Progenitor cell of endocrine pancreas (in vitro differentiated cells): ENCODE data around the gene MRPL9. TPM values are rescaled to one million over a fixed set of nuclear protein-coding genes. Genes with fewer than 3 reads are reported as not detected.
"Not testable (repeated sequence)": the region's sequence is repeated elsewhere in the genome, so short reads cannot be mapped to it uniquely, and the experiment has no call there.

ENCODE experiments used
- DNase-seq: peaks from one replicate; pipeline ENCODE4 v3.0.0; 2021; ENCODE audit warnings: low spot score; ENCODE audit not compliant: unreplicated experiment
- H3K27ac Mint-ChIP-seq: 2 replicates; pipeline ENCODE4 v1.8.0; 2021; ENCODE audit warnings: mild to moderate bottlenecking, moderate library complexity, mixed read lengths
- H3K27me3 Mint-ChIP-seq: 2 replicates; pipeline ENCODE4 v1.8.0; 2021; ENCODE audit warnings: mixed read lengths
- H3K36me3 Mint-ChIP-seq: 2 replicates; pipeline ENCODE4 v1.8.0; 2022; ENCODE audit warnings: mixed read lengths; ENCODE audit not compliant: insufficient read depth
- H3K4me1 Mint-ChIP-seq: 2 replicates; pipeline ENCODE4 v1.8.0; 2021; ENCODE audit warnings: low read depth, mixed read lengths
- H3K4me3 Mint-ChIP-seq: 2 replicates; pipeline ENCODE4 v1.8.0; 2021; ENCODE audit warnings: low read depth, mild to moderate bottlenecking, moderate library complexity, mixed read lengths
- H3K9me3 Mint-ChIP-seq: 2 replicates; pipeline ENCODE4 v1.8.0; 2021; ENCODE audit warnings: low read depth, mixed read lengths
- CTCF ChIP-seq: fragments of 200-600 bp; sonication (generic); IDR thresholded peaks from one replicate; pipeline ENCODE4 v1.5.0; 2021; ENCODE audit warnings: antibody characterized with exemption, mild to moderate bottlenecking; ENCODE audit not compliant: unreplicated experiment
- total RNA-seq: library from RNA; stranded (reverse); gene quantifications from 2 replicates; pipeline ENCODE4 v1.2.1, GENCODE V29; 2021

The MRPL9 gene
- total RNA-seq, 1 donor from 2014 or later, result 79.4 TPM

- peaks cover 14% of the 10 kb centered on the region for H3K27me3 Mint-ChIP-seq
- no peak overlapping the region for H3K27ac Mint-ChIP-seq
- peaks cover 10% of the 10 kb centered on the region for H3K9me3 Mint-ChIP-seq
- H3K36me3 Mint-ChIP-seq, result no peaks in the 10 kb centered on the region
- H3K4me3 Mint-ChIP-seq, result no peak overlapping the region
- peaks cover 23% of the 10 kb centered on the region for H3K4me1 Mint-ChIP-seq
- TF ChIP-seq CTCF, result no peak
- DNase-seq, result no peak
Observed at GRCh38 chr1:151737479-151737878, 25.8 kb downstream of the MRPL9 start.

DNA sequence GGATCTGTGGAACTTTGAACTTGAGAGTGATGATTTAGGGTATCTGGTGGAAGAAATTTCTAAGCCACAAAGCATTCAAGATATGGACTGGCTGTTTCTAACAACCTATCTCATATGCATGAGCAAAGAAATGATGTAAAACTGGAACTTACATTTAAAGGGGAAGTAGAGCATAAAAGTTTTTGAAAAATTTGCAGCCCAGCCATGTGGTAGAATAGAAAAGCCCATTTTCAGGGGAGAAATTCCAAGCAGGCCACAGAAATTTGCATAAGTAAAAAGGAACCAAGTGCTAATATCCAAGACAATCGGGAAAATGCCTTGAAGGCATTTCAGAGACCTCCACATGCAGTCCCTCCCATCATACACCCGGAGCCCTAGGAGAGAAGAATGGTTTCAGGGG lies 26.3 kb downstream of the MRPL9 start:
- Mint-ChIP-seq H3K4me1 (peaks cover 26% of the 10 kb centered on the region), H3K4me3 (no peak overlapping the region), H3K36me3 (no peaks in the 10 kb centered on the region), H3K27ac (no peak overlapping the region), H3K27me3 (peaks cover 10% of the 10 kb centered on the region), H3K9me3 (peaks cover 10% of the 10 kb centered on the region)
- DNase-seq, result no peak
- no peak for TF ChIP-seq CTCF

DNA sequence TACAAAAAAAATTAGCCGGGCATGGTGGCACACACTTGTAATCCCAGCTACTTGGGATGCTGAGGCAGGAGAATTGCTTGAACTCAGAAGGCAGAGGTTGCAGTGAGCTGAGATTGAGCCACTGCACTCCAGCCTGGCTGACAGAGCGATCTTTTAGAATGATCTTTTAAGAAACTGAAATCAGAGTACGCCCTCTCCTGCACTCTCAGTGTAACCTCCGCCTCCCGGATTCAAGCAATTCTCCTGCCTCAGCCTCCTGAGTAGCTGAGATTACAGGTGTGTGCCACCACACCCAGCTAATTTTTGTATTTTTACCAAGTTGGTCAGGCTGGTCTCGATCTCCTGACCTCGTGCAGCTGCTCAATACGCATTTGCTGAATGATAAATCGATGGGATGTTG lies 29.3 kb downstream of the MRPL9 start:
- not testable (repeated sequence) for H3K36me3 Mint-ChIP-seq, DNase-seq, H3K27ac Mint-ChIP-seq, H3K4me3 Mint-ChIP-seq, H3K27me3 Mint-ChIP-seq
- Mint-ChIP-seq H3K9me3 (peaks cover 10% of the 10 kb centered on the region), H3K4me1 (peaks cover 22% of the 10 kb centered on the region)

DNA sequence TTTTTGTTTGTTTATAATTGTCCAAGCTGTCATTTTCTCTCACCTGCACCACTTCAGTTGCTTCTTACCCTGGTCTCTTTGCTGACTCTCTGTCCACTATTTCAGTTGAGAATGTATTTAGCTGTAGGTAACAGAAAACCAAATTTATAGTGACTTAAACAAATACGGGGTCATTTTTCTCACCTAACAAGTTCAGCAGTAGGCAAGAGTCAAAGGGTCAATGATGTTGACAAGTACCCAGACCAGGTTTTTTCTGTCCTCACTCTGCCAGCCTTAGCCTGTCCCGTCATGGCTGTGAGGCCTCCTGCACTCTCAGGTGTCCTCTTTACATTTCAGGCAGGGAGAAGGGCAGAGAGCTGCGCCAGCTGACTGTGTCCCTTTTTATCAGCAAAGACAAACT lies 30.2 kb downstream of the MRPL9 start:
- Mint-ChIP-seq H3K4me1 (peaks cover 25% of the 10 kb centered on the region), H3K27me3 (peaks cover 5% of the 10 kb centered on the region), H3K4me3 (peak overlapping the region; percentile 20), H3K27ac (peak overlapping the region; percentile 71), H3K9me3 (peaks cover 9% of the 10 kb centered on the region), H3K36me3 (no peaks in the 10 kb centered on the region)
- DNase-seq, result no peak
- no peak for TF ChIP-seq CTCF

DNA sequence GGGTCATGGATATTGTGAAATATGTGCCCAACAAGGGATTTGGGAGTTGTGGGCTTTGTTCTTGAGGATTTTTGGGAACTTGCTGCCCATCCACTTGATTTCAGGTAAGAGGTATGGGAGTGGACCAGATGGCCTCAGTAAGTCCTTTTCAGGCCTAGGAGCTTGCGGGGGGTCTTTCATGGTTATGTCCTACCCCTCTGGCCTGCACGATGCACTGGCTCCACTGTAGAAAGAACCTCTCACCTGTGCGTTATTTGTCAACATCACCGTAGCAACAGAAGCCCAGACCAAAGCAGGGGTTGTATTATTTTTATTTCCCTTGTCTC lies 33.4 kb downstream of the MRPL9 start:
- Mint-ChIP-seq H3K4me1 (peaks cover 27% of the 10 kb centered on the region), H3K9me3 (no peaks in the 10 kb centered on the region), H3K27me3 (peaks cover 19% of the 10 kb centered on the region), H3K27ac (no peak overlapping the region), H3K36me3 (no peaks in the 10 kb centered on the region), H3K4me3 (no peak overlapping the region)
- TF ChIP-seq CTCF, result no peak
- no peak for DNase-seq

GRCh38 chr1:151729157-151729965 lies 33.9 kb downstream of the MRPL9 start:
- peaks cover 21% of the 10 kb centered on the region for H3K27me3 Mint-ChIP-seq
- peaks cover 26% of the 10 kb centered on the region for H3K4me1 Mint-ChIP-seq
- H3K27ac Mint-ChIP-seq, result no peak overlapping the region
- no peaks in the 10 kb centered on the region for H3K9me3 Mint-ChIP-seq
- TF ChIP-seq CTCF, result no peak
- DNase-seq, result no peak
- no peak overlapping the region for H3K4me3 Mint-ChIP-seq
- no peaks in the 10 kb centered on the region for H3K36me3 Mint-ChIP-seq
